Stimulated activated CD4-positive, alpha-beta T cell treated with anti-CD3 and anti-CD28 coated beads, Interleukin-1b, Interleukin-23, amount 100 ng/mL, for 48 hours (primary cell): ENCODE results near the gene SERTAD4.
"Not testable (repeated sequence)": the region's sequence is repeated elsewhere in the genome, so short reads cannot be mapped to it uniquely, and the experiment has no call there.

ENCODE experiments used
- DNase-seq: peaks from one replicate; pipeline ENCODE4 v3.0.0-alpha.2; 2020

Gene SERTAD4

DNA sequence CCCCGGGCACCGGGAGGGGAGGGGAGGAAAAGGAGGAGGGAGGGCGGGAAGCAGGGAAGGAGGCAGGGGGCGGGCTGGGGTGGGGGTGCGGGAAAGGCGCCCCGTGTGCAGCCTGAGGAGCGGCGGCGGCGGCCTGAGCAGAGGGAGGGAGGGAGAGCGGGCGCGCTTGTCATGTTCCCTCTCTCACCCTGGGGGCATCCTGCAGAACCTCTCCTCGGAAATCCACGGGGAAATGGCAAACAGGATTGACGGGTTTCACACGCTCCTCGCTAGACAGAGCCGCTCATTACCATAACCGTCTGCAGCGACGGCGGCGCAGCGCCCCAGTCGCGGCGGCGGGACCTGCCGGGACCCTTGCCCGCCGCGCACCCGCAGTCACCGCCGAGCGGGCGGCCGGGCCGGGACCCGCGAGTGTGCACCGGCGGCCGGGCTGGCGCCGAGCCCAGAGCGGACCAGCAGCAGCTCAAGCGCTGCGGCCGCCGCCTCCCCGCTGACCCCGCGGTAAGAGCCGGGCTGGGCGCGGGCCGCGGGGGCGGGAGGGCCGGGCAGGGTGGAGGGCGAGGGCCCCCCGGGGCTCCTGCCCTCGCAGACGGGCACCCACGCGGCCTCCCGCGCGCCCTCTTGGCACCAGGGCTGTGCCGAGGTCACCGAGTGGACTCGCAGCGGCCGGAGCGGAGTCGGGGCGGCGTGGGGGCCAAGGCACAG lies at the start of gene SERTAD4:
Gene SERTAD4, plus strand, starts transcription at position 286 of the 705 bp plus-strand sequence. CDS start 5,165 bp downstream, outside the sequence.
- no peak for DNase-seq

DNA sequence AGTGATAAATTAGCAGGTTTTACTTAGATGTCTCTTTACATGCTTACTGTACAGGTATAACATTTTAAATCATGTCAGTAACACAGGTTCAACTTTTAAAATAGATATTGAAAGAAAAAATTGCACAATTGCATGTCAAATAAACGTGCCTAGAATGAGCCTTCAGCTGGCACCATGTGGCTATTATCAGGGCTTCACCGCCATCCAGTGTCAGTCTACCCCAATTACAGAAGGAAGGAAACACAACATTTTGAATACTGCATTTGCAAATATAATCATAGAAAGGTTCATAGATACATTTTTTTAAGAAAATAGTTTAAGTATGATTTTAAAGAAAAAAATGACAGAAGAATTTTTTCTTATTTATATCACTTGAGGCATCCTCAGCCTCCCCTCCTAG lies 47.5 kb upstream of the SERTAD4 start:
- DNase-seq: no peak

DNA sequence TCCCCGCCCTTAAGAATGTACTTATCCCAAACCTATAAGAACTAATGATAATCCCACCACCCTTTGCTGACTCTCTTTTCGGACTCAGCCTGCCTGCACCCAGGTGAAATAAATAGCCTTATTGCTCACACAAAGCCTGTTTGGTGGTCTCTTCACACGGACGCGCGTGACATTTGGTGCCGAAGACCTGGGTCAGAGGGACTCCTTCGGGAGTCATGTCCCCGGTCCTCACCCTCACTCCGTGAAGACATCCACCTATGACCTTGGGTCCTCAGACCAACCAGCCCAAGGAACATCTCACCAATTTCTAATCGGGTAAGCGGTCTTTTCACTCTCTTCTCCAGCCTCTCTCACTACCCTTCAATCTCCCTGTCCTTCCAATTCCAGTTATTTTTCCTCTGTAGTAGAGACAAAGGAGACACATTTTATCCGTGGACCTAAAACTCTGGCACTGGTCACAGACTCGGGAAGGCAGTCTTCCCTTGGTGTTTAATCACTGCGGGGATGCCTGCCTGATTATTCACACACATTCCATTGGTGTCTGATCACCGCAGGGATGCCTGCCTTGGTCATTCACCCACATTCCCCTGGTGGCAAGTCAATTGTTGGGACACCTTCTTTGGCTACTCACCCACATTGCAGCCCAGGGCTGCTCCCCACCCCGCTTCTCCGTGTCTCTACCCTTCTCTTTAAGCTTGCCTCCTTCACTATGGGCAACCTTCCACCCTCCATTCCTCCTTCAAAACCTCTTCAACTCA lies 44.6 kb upstream of the SERTAD4 start:
- DNase-seq: not testable (repeated sequence)

DNA sequence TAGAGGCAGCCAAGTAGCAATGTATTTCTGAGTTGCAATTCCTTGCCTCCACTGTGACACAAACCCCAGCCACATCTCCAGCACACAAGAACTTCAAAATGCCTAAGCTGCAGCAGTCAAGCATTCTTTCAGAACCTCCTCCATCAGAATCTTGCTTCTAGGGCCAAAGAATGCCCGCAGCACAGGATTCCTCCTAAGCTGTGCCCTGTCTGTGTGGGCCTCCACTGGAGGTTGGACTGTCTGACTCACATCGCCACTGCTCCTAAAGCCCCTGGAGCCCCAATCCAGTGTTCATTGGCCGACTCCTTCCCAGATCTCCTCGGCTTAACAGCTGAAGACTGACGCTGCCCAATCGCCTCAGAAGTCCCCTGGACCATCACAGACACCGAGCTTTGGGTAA lies 43.2 kb upstream of the SERTAD4 start:
- DNase-seq: no peak

DNA sequence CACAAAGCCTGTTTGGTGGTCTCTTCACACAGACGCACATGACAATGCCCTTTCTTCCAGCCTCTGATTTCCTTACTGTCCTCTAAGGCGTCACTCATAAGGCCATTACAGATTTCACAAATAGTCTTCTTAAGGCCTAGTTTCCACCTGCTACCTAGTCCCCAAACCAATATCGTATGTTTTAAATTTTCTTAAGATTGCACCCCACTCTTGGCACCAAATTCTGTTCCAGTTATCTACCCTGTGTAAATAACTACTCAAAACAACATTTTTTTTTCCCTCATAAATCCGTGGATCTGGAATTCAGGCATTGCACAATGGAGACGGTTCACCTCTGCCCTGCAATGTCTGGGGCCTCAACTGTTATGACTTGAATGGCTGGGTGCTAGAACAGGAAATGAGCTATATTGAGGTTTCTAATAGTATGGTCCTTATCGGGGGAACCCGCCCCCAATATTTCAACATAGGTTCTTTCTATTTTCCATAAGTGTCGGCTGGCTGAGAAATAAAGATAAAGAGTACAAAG lies 36.9 kb upstream of the SERTAD4 start:
- no peak for DNase-seq

DNA sequence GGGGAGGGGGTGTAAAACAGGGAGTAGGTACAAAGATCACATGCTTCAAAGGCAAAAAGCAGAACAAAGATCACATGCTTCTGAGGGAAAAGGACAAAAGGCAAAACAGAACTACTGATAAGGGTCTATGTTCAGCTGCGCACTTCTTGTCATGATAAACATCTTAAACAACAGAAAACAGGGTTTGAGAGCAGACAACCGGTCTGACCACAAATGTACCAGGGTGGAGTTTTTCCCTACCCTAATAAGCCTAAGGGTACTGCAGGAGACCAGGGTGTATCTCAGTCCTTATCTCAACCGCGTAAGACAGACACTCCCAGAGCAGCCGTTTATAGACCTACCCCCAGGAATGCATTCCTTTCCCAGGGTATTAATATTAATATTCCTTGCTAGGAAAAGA lies 36.3 kb upstream of the SERTAD4 start:
- DNase-seq: not testable (repeated sequence)

DNA sequence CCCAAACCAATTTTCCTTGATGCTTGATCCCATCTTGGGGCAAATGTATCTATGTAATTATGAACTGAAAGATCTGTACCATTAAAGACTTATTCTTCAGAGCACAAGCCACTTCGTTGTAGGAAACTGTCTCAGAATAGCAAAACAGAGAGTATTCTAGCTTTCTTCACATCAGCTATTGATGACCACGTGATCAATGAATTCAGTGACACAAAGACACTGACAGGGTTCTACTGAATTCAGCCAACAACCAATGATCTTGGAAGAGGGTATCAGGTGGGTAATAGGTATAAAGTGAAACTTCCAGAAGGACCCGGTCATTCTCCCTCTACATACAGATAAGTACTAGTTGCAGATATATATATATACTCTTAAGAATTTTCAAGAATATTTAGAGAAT lies 33.8 kb upstream of the SERTAD4 start:
- no peak for DNase-seq

DNA sequence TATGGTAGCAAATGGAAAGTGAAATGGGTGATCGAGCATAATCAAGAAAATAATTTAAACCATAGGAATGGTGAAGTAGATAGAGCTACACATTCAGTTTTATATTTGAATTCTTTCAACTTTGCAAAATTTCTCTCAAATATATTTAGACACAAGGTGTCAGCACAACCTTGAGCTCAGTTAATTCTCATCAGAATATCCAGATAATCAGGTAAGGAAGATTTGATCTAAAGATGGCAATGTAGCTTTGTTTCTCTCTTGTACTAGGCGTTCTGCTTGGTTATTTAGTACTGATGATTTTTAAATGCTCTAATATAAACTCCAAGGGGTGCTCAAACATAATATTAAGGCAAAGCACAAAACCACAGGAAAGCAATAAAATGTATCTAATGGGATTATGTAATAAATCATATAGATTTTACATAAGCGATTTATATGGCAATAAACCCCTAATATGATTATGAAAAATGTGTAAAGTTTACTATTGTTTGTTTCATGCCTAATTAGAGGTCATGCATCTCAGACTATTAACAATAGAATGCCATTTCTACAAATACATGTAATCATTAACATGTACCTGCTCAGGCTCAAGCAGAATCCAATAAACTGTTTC lies 32.4 kb upstream of the SERTAD4 start:
- no peak for DNase-seq

DNA sequence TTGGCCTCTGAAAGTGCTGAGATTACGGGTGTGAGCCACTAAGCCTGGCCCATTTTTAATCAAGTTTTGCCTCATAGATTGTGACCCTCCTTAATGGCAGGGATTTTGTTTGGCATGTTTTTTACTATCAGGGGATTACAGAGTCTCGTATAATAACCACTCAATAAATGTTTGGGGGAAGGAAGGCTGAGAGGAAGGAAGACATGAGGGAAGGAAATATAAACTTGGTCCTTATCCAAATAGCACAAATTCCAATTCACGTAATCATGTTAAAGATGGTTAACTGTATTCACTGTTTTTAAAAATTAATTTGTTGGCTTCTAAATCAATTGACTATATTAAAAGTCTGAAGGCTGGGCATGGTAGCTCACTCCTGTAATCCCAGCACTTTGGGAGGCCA lies 30.9 kb upstream of the SERTAD4 start:
- no peak for DNase-seq

DNA sequence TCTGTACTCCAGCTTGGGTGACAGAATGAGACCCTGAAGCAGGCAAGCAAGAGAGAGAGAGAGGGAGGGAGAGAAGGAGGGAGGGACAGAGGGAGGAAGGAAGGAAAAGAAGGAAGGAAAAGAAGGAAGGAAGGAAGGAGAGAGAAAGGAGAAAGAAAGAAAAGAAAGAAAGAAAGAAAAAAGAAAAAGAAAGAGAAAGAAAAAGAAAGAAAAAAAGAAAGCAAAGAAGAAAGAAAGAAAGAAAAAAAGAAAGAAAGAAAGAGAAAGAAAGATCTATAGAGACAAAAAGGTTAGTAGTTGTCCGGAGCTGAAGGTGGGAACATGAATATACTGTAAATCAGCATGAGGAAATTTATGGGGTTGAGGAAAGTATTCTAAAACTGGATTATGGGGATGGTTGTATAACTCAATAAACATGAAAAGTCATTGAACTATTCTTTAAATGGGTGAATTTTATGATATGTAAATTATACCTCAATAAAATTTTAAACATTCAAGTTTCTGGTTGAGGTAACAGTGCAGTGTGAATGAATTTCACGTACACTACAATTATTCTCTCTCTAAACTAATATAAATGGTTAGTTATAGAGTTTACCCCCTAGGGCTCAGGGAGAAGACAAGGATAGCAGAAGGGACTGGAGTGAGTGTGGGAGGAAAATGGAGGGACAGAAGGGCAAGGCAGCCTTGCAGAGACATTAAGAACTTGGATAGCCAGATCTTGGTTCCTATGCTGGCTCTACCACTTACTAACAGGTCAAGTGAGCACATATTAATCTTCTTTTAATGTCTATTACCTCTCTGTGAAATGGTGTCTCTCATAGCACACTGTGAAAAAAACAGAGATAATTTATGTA lies 24.8 kb upstream of the SERTAD4 start:
- no peak for DNase-seq

DNA sequence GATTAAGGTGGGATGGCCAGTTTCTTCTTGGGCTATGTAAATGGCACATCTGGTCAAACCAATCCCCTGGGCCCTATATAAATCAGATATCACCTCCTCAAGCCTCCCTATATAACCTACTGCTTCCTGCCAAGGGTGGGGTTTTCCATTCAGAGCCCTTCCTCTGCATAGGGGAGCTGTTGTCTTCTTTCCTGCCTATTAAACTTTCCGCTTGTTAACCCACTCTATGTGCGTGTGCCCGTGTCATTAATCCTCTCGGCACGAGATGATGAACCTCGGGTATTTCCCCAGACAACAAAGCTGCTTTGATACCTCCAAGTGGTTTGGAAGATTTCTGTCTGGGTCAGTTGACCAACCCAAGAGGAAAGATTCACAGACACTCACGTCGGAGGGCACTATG lies 19.3 kb upstream of the SERTAD4 start:
- no peak for DNase-seq

DNA sequence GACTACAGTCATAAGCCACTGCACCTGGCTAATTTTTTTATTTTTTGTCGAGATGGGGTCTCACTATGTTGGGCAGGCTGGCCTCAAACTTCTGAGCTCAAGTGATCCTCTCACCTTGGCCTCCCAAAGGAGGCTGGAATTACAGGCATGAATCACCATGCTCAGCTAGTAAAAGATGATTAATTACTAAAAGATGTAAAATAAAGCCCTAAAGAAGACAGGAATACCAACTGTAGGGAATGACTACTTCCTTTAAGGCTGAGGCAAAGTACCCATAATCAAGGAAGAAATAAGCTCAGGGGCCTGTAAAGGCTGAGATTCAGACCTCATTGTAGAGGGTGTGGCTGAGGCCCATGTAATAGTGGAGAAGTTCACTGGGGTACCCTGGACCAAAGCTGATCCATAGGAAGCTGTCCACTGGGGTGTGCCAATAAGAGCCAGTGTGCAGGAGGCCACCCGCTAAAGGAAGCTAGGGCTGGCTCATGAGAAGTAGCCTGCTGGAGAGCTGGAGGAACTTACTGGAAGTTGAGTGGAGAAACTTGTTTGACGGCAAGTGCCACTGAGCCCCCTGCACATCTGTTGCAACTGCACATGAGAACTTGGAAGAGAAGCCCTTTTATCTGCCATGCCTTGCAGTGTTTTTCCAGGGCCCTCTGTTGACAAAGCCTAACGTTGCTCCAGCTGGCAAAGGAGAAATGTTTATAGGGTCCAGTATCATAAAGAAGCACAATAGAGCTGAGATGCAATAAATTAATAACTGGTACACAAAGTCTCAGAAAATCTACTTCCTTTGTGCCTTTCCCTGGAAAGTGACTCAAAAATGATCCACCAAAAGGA lies 17.8 kb upstream of the SERTAD4 start:
- DNase-seq: no peak

DNA sequence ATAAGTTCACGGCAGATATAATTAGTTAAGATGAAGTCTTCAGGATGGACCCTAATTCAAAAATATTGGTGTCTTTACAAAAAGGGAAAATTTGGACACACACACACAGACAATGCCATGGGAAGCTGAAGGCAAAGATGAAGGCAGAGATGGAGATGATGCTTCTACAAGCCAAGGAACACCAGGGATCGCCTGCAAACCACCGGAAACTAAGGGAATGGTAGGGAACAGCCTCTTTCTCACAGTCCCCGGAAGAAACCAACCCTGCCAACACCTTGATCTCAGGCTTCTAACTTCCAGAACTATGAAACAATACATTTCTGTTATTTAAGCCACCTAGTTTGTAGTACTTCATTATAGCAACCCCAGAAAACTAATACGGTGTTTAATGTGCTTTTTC lies 15.1 kb upstream of the SERTAD4 start:
- no peak for DNase-seq

DNA sequence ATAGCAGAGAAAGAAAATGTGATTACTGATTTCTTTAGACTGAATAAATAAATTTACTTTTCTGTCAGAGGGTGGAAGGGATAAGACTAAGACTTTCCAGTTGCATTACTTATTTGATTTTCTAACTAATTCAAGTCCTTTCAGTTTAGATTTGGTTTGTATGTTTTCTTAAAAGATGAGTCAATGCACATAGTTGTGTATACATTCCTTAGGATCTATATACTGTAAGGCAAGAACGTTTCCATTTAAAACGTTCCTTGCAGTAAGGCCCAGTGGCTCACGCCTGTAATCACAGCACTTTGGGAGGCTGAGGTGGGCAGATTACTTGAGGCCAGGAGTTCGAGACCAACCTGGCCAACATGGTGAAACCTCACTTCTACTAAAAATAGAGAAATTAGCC lies 14.5 kb upstream of the SERTAD4 start:
- DNase-seq: no peak

DNA sequence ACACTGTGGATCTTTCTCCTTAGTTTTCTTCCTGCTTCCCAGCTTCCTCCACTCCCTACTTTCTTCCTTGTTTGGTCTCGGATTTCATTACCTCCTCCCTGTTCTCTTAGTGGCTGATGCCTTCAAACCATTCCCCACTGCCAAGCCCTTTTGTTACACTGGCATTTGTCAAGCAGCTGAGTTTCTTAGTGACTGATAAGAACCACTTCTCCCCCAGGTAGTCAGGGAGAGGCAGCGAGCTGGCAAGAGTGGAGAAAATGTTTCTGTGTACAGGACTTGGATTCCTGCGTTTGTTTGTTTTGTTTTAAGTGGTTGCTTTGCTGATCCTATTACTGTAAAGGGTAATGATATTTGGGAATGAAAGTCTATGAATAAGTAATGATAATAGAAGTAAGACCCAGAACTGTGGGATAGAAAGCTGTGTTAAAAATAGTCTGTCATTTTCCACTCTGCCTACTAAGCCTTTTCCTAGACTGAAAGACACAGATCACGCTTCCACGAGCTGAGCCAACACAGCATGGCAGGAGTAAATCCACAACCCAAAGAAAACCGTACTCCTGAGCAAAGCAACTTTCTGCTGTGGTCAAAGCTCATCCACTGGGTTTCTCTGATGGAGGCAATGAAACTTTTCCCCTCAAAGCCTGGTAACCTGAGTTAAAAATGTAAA lies 10.1 kb upstream of the SERTAD4 start:
- DNase-seq: no peak

DNA sequence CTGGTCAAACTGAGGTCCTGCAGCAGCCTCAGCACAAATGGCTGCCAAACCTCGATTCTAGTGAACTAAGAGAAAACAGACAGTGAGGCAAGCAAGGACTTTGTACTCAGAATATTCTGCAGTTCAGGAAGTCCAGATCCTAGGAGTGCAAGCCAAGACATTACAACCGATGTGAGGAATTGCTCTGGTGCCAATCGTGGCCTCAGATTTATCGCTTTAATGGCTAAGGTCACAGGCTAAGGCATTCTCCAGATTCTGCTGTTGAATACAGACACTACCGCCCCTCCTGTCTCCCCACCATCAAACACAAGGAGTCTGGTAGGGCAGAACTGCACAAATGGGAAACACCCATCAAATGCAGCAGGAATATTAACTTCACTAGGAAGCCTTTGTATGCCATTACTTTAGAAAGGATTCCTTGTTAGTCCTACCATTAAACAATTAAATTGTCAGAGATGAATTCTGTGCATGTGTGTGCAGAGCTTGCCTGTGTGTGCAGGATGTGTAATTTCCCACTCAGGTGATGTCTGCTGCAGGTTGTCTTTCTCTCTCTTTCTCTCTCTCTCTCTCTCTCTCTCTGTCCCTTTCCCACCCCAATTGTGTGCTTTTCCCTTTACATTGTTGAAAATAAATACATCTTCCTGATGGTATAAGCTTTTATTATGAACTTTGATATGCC lies 9.2 kb upstream of the SERTAD4 start:
- no peak for DNase-seq

DNA sequence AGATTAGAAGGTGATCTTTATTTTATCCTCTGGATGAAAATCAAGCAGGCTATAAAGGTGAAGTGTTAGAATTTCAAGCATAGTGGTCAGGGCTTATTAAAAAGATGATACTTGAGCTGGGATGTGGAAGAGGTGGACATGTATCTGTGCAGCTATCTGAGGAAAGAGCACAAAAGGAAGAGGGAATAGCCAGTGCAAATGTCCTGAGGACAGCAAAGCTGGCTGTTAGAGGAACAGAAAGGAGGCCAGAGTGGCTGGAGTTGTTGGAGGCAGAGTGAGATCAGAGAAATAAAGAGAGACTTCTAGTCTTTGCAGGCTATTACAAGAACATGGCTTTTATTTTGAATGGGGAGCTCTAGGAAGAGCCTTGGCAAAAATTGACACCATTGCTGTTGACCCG lies 4.4 kb upstream of the SERTAD4 start:
- DNase-seq: no peak

DNA sequence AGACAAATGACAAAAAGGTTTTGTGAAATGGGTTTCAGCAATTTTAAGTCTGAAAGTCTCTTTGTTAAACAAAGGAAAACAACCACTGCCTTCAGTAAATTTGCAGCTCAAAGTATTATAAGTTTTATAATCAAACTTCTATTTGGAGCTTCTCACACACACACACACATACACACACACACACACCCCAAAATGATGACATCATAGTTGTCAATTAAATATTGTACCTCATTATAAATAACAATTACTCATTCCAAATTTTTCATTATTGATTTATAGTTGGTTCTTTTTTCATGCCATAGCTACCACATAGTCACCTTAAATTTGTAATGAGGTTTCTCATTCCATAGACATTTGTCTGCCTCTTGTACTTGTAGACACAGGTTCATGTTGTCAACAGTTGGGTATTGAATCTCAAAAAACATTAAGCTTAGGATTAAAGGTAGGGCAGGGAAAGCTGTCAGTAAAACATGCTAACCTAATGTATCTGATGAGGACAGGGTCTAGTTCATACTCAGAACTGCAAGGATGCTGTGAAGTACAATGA lies 2.4 kb upstream of the SERTAD4 start:
- DNase-seq: no peak

DNA sequence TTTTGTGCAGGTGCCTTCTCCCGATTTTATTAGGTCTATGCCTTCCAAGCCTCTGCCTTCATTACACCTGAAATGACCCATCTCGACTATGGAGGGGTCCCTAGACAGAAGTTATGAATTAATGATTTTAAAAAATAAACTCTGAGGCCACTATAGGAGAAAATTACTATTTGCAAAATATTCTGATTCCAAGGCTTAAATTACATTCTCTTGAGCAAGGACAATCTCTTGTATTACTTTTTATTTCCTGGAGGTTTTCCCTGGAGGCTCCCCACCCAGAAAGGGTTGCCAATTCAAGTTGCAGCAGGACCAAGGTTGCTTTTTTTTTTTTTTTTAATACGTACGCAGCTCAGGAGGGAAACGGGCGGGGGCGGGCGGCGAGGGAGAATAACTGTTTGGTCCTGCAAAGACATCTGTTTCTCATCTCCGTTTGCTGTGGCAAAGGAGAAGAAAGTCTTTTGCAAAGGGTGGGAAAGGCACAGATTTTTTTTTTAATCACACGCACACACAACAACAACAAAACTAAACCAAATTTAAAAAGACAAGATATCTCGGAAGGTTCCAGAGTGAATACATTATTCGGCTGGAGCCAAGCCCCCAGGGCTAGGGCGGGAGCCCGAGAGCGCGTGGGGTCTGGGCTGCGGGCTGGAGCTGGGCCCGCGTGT lies 618 bp upstream of the SERTAD4 start:
- no peak for DNase-seq

DNA sequence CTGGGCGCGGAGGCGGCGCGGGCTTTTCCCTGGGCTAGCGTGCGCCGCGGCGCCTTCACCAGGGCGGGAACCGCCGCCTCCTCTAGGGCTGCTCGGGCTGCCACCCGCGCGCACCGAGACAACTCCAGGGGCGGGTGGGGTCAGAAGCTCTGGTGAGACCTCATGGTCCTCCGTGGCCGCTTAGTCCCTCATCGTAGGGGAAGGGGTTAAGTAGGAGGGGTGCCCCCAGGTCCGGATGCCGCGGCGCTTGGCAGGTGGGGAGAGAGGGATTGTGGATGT lies 559 bp downstream of the SERTAD4 start:
- DNase-seq: no peak
